Glutamatergic neuron (in vitro differentiated cells): ENCODE results near the gene BMPR2. TPM values are rescaled to one million over a fixed set of nuclear protein-coding genes. Genes with fewer than 3 reads are reported as not detected.
"Not testable (repeated sequence)": the region's sequence is repeated elsewhere in the genome, so short reads cannot be mapped to it uniquely, and the experiment has no call there.

Source experiments
- DNase-seq: peaks from one replicate; pipeline ENCODE4 v3.0.0; 2022
- H3K27ac Mint-ChIP-seq: one replicate; pipeline ENCODE4 v1.8.0; 2020; ENCODE audit warnings: mild to moderate bottlenecking, mixed read lengths, inconsistent platforms; ENCODE audit not compliant: unreplicated experiment
- H3K27me3 Mint-ChIP-seq: one replicate; pipeline ENCODE4 v1.8.0; 2020; ENCODE audit warnings: mild to moderate bottlenecking, moderate library complexity, mixed read lengths, inconsistent platforms; ENCODE audit not compliant: unreplicated experiment
- H3K36me3 Mint-ChIP-seq: one replicate; pipeline ENCODE4 v1.8.0; 2020; ENCODE audit warnings: mild to moderate bottlenecking, mixed read lengths, inconsistent platforms; ENCODE audit not compliant: unreplicated experiment
- H3K4me1 Mint-ChIP-seq: one replicate; pipeline ENCODE4 v1.8.0; 2020; ENCODE audit warnings: mild to moderate bottlenecking, low read depth, mixed read lengths, inconsistent platforms; ENCODE audit not compliant: unreplicated experiment
- H3K4me3 Mint-ChIP-seq: one replicate; pipeline ENCODE4 v1.8.0; 2020; ENCODE audit warnings: mild to moderate bottlenecking, mixed read lengths, inconsistent platforms; ENCODE audit not compliant: unreplicated experiment
- H3K9me3 Mint-ChIP-seq: one replicate; pipeline ENCODE4 v1.8.0; 2020; ENCODE audit warnings: mild to moderate bottlenecking, moderate library complexity, mixed read lengths, inconsistent platforms; ENCODE audit not compliant: unreplicated experiment
- total RNA-seq: library from RNA; stranded (reverse); fragmentation: NEBNext Ultra II Directional; extraction: Animal tissue kit (Norgen Biotek cat#: 25700); gene quantifications from one replicate; pipeline ENCODE4 v1.2.1, GENCODE V29; 2021; ENCODE audit not compliant: unreplicated experiment
- TF ChIP-seq, protein P1 (sequence below): fragments of 200-600 bp; sonication (generic); IDR thresholded peaks from one replicate; pipeline ENCODE4 v1.5.0; 2021; ENCODE audit not compliant: partially characterized antibody, unreplicated experiment

BMPR2 gene
- total RNA-seq, 1 donor from 2014 or later, result 95.0 TPM

DNA sequence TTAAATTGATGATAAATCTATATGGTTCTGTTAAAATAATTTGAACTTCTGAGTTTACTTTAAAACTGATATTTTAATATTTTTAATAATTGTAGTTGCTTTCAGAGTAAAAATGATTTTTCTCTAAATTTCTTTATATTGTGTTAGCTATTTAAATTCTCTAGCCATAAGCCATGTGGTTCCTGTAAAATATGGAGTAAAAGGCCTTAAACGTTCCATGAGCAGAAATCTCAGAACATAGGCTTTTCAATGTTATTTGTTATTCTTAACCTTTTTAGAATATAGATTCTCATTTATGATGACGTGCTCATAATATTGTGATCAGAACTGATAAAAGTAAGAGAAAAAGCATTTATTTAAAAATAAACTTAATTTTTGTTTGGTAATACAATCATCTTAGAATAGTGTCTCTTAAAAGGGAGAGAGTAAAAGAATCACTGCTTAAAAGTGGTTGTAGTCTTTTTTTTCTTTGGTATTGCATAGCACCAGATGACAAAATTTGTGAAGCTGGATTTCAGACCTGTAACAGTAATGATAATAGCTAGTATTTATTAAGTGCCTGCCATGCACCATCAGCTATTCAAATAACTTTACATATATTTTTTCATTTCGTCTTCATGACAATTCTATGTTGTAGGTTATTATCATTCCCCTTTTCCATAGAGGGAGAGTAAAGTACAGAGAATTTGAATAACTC lies 2.7 kb downstream of the BMPR2 start:
- peak overlapping the region; percentile 87 for H3K4me3 Mint-ChIP-seq
- H3K36me3 Mint-ChIP-seq, result no peaks in the 10 kb centered on the region
- TF ChIP-seq, protein P1, sequence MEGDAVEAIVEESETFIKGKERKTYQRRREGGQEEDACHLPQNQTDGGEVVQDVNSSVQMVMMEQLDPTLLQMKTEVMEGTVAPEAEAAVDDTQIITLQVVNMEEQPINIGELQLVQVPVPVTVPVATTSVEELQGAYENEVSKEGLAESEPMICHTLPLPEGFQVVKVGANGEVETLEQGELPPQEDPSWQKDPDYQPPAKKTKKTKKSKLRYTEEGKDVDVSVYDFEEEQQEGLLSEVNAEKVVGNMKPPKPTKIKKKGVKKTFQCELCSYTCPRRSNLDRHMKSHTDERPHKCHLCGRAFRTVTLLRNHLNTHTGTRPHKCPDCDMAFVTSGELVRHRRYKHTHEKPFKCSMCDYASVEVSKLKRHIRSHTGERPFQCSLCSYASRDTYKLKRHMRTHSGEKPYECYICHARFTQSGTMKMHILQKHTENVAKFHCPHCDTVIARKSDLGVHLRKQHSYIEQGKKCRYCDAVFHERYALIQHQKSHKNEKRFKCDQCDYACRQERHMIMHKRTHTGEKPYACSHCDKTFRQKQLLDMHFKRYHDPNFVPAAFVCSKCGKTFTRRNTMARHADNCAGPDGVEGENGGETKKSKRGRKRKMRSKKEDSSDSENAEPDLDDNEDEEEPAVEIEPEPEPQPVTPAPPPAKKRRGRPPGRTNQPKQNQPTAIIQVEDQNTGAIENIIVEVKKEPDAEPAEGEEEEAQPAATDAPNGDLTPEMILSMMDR, result no peak
- H3K27ac Mint-ChIP-seq, result peak overlapping the region; percentile 96
- H3K27me3 Mint-ChIP-seq, result peaks cover 21% of the 10 kb centered on the region
- H3K4me1 Mint-ChIP-seq, result peaks cover 20% of the 10 kb centered on the region
- DNase-seq, result no peak
- peaks cover 22% of the 10 kb centered on the region for H3K9me3 Mint-ChIP-seq

DNA sequence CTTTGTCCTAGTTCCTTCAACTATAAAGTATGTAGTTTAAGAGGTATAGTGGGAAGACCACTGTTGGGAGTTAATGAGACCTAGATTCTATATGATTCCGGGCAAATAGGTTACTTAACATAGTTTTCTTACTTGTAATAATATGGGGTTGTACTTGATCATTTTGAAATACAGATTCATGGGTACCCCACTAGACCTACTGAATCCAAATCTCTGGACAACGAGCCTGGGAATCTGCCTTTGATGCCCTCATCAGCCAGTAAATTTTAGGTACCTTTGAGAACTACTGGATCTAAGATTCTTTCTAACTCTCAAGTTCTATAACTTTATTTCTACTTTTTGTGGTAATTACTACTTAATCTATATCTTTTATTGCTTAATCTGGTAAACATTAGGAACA lies 6.6 kb downstream of the BMPR2 start:
- Mint-ChIP-seq H3K36me3 (no peaks in the 10 kb centered on the region), H3K4me3 (no peak overlapping the region), H3K9me3 (peaks cover 6% of the 10 kb centered on the region), H3K4me1 (peaks cover 9% of the 10 kb centered on the region), H3K27ac (no peak overlapping the region), H3K27me3 (peaks cover under 1% of the 10 kb centered on the region)
- no peak for DNase-seq
- TF ChIP-seq, protein P1, result no peak

DNA sequence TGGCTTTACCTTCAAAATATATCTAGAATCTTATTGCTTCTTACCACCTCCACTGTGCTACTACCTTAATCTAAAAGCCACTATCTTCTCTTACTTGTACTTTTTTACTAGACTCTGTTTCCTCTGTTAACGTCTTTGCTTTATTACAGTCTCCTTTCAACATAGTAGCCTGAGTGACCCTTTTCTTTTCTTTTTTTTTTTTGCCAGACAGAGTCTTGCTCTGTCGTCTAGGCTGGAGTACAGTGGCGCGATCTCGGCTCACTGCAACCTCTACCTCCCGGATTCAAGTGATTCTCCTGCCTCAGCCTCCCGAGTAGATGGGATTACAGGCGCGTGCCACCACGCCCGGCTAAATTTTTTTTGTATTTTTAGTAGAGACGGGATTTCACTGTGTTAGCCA lies 10.4 kb downstream of the BMPR2 start:
- H3K4me1 Mint-ChIP-seq, H3K27ac Mint-ChIP-seq, H3K36me3 Mint-ChIP-seq, DNase-seq, H3K27me3 Mint-ChIP-seq, H3K9me3 Mint-ChIP-seq: not testable (repeated sequence)
- peak overlapping the region; percentile 18 for H3K4me3 Mint-ChIP-seq

DNA sequence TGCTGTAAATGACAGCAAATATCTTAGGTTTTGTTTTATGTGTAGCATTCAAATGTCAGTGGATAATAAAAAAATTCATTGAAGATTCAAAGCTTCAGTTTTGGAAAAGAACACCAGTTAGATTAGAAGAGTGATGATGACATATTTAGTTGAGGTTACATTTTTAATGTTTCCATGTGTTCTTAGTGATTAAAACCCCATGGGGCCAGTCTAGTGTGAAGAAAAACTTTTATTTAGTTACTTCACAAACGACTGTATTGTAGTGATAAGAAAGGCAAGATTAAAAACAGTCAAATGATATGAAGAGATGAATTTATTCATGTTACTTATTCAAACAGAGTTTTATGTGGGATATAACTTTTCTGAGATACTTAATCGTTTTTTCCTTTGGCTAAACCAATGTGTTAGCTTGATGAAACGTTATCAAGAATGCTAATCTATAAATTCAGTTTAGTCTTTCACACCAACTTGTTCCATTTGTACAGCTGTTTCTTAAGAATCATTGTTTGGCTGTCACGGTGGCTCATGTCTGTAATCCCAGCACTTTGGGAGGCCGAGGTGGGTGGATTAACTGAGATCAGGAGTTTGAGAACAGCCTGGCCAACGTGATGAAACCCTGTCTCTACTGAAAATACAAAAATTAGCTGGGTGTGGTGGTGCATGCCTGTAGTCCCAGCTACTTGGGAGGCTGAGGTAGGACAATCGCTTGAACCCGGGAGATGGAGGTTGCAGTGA lies 11.6 kb downstream of the BMPR2 start:
- H3K4me1 Mint-ChIP-seq, result no peaks in the 10 kb centered on the region
- no peaks in the 10 kb centered on the region for H3K9me3 Mint-ChIP-seq
- TF ChIP-seq, protein P1, result no peak
- no peak for DNase-seq
- H3K27ac Mint-ChIP-seq, result no peak overlapping the region
- no peaks in the 10 kb centered on the region for H3K36me3 Mint-ChIP-seq
- H3K27me3 Mint-ChIP-seq, result no peaks in the 10 kb centered on the region
- no peak overlapping the region for H3K4me3 Mint-ChIP-seq

DNA sequence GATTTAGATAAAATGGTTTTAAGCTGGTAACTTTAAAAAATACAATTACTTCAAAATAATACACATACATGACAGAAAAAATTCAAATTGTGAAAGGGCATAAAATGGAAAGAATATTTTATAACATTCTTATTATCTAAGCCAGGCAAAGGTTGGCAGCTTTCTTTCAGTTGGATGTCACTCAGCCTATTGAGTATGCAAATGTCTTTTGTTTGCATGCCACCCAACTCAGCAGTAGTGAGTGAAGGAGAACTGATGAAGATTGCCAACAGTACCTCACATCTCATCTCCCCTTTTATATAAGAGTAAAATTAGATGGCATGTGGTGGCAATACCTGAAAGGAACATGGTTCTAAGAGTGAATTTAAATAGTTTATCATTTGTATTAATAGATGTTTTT lies 24.8 kb downstream of the BMPR2 start:
- H3K36me3 Mint-ChIP-seq, result no peaks in the 10 kb centered on the region
- no peak overlapping the region for H3K27ac Mint-ChIP-seq
- DNase-seq, result no peak
- H3K4me3 Mint-ChIP-seq, result no peak overlapping the region
- H3K27me3 Mint-ChIP-seq, result no peaks in the 10 kb centered on the region
- TF ChIP-seq, protein P1, result no peak
- H3K9me3 Mint-ChIP-seq, result peaks cover 2% of the 10 kb centered on the region
- H3K4me1 Mint-ChIP-seq, result peaks cover 2% of the 10 kb centered on the region
